ENCODE results near the gene LPIN3.

The LPIN3 gene

GRCh38 chr20:41329435-41330342 is 10.9 kb upstream of the LPIN3 start:
- H3K4me3 ChIP-seq (ENCODE audit: low read depth, low read length): no peak overlapping the region
- H3K27me3 ChIP-seq (ENCODE audit: insufficient read depth, low read depth, severe bottlenecking): no peaks in the 10 kb centered on the region
- H3K9me3 ChIP-seq (ENCODE audit: severe bottlenecking): no peaks in the 10 kb centered on the region
- H3K36me3 ChIP-seq: no peaks in the 10 kb centered on the region
- TF ChIP-seq, protein P1, sequence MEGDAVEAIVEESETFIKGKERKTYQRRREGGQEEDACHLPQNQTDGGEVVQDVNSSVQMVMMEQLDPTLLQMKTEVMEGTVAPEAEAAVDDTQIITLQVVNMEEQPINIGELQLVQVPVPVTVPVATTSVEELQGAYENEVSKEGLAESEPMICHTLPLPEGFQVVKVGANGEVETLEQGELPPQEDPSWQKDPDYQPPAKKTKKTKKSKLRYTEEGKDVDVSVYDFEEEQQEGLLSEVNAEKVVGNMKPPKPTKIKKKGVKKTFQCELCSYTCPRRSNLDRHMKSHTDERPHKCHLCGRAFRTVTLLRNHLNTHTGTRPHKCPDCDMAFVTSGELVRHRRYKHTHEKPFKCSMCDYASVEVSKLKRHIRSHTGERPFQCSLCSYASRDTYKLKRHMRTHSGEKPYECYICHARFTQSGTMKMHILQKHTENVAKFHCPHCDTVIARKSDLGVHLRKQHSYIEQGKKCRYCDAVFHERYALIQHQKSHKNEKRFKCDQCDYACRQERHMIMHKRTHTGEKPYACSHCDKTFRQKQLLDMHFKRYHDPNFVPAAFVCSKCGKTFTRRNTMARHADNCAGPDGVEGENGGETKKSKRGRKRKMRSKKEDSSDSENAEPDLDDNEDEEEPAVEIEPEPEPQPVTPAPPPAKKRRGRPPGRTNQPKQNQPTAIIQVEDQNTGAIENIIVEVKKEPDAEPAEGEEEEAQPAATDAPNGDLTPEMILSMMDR (IDR thresholded peaks at IDR 0.05; ENCODE audit: low read depth, low read length): no peak
- no peak overlapping the region for H3K27ac ChIP-seq
- DNase-seq: no peak

DNA sequence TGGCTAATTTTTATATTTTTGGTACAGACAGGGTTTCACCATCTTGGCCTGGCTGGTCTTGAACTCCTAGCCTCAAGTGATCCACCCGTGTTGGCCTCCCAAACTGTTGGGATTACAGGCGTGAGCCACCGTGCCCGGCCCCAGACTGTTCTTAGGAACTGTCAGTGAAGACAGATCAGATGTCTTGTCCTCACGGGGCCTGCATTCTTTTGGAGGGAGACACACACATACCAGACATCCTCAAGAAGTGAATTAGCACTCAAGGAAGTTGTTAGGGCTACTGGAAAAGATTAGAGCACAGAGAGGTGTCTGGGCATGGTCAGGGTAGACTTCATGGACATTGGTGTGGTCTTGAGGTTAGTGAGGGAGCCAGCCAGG is 10.3 kb upstream of the LPIN3 start:
- no peak overlapping the region for H3K4me3 ChIP-seq (ENCODE audit: low read depth, low read length)
- H3K27me3 ChIP-seq (ENCODE audit: insufficient read depth, low read depth, severe bottlenecking): no peaks in the 10 kb centered on the region
- TF ChIP-seq, protein P1 (IDR thresholded peaks at IDR 0.05; ENCODE audit: low read depth, low read length): no peak
- H3K27ac ChIP-seq: no peak overlapping the region
- no peaks in the 10 kb centered on the region for H3K9me3 ChIP-seq (ENCODE audit: severe bottlenecking)
- no peak for DNase-seq
- no peaks in the 10 kb centered on the region for H3K36me3 ChIP-seq

- no peak for DNase-seq
- Histone ChIP-seq H3K4me3 (ENCODE audit: low read depth, low read length) (no peak overlapping the region), H3K27me3 (ENCODE audit: insufficient read depth, low read depth, severe bottlenecking) (no peaks in the 10 kb centered on the region), H3K36me3 (no peaks in the 10 kb centered on the region), H3K27ac (no peak overlapping the region), H3K9me3 (ENCODE audit: severe bottlenecking) (no peaks in the 10 kb centered on the region)
- TF ChIP-seq, protein P1 (IDR thresholded peaks at IDR 0.05; ENCODE audit: low read depth, low read length): no peak
Observed at GRCh38 chr20:41330941-41331340, 9.7 kb upstream of the LPIN3 start.

- H3K27me3 ChIP-seq (ENCODE audit: insufficient read depth, low read depth, severe bottlenecking): no peaks in the 10 kb centered on the region
- TF ChIP-seq, protein P1 (IDR thresholded peaks at IDR 0.05; ENCODE audit: low read depth, low read length): no peak
- no peak overlapping the region for H3K27ac ChIP-seq
- H3K4me3 ChIP-seq (ENCODE audit: low read depth, low read length): no peak overlapping the region
- no peaks in the 10 kb centered on the region for H3K36me3 ChIP-seq
- no peak for DNase-seq
- H3K9me3 ChIP-seq (ENCODE audit: severe bottlenecking): no peaks in the 10 kb centered on the region
Observed at GRCh38 chr20:41331731-41332130, 8.9 kb upstream of the LPIN3 start.

DNA sequence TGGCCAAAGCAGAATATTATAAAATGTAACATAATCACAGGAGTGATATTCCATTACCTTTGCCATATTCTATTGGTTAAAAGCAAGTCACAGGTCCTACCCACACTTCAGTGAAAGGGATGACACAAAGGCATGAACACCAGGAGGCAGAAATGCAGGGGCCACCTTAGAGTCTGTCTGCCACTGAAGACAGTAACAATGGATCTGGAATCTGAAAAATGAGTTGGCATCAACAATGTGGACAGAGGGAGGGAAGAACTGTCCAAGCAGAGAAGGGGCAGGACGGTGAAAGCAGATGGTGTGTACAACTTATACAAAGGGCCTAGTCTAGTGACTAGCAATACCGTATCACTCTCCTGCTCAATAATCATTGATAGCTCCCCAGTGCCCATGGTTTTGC is 6.6 kb upstream of the LPIN3 start:
- TF ChIP-seq, protein P1 (IDR thresholded peaks at IDR 0.05; ENCODE audit: low read depth, low read length): no peak

More for the DNA sequence above, 6.6 kb upstream of the LPIN3 start:
- no peak for DNase-seq
- Histone ChIP-seq H3K9me3 (ENCODE audit: severe bottlenecking) (no peaks in the 10 kb centered on the region), H3K27me3 (ENCODE audit: insufficient read depth, low read depth, severe bottlenecking) (no peaks in the 10 kb centered on the region), H3K36me3 (no peaks in the 10 kb centered on the region), H3K27ac (no peak overlapping the region), H3K4me3 (ENCODE audit: low read depth, low read length) (no peak overlapping the region)
